HG03025 (cell line): ENCODE measurements around the gene GTF2H2C_2.
A peak's percentile ranks its signal among the peaks of the same experiment; 100 is the strongest.
"Not testable (repeated sequence)": the region's sequence is repeated elsewhere in the genome, so short reads cannot be mapped to it uniquely, and the experiment has no call there.

Source experiments
- ATAC-seq: cut with Tn5 transposase; IDR thresholded peaks from one replicate; pipeline ENCODE4 v1.9.1; 2021; ENCODE audit warnings: mild to moderate bottlenecking, moderate library complexity; ENCODE audit not compliant: unreplicated experiment, low FRiP score

GTF2H2C_2 gene

DNA sequence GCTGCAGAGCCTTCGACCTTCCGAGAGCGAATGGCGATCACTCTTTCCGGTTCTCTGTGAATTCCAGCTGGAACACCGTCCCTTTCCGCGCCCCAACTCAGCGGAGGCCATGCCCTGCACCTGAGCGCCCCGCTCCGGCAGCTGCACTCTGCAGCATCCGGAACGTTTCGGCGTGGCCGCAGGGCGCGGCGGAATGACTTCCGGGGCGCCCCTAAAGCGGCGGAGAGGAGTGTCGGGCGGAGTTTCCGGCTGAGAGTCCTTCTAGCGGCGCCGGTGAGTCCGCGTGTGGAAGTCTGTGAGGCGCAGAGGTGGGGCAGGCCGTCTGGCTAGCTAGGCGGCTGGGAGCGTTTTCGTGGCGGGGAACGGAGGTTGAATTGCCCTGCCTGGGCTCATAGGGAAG lies at the start of gene GTF2H2C_2:
TSS of gene GTF2H2C_2 (plus strand) at position 252 of the 400 bp plus-strand sequence.
- peak; percentile 84 for ATAC-seq

DNA sequence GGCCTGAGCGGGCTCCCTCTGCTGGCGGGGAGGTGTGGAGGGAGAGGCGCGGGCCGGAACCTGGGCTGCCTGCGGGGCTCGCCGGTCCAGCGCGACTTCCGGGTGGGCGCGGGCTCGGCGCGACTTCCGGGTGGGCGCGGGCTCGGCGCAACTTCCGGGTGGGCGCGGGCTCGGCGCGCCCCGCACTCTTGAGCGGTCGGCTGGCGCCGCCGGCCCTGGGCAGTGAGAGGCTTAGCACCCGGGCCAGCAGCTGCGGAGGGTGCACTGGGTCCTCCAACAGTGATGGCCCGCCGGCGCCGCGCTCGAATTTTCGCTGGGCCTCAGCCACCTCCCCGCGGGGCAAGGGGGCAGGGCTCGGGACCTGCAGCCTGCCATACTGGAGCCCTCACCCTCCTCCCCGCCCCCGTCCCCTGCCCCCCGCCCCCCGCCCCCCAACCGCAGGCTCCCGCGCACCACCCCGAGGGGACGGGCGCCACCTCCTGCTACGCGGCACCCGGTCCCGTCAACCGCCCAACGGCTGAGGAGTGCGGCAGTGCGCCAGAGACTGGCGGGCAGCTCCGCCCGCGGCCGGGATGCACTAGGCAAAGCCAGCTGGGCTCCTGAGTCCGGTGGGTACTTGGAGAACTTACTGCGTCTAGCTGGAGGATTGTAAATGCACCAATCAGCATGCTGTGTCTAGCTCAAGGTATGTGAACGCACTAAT lies 14.0 kb upstream of the GTF2H2C_2 start:
- not testable (repeated sequence) for ATAC-seq

DNA sequence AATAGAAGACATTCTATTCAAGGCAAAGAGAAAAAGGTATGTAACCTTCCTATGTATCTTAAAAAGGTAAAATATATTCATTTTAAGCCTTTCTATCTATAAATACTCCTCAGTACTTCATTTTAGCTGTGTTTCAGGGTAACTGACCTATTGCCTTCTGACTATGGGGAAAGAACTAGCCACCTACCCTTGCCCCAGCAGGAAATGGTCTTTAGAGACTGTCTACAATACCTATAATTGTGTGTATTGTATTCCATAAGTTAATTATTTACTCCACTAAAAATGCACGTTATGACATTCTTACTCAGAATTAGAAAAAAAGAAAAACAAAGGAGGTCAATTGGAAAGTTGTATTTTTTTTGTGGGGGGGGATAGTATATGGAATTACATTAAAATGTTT lies 6.2 kb downstream of the GTF2H2C_2 start:
- not testable (repeated sequence) for ATAC-seq

DNA sequence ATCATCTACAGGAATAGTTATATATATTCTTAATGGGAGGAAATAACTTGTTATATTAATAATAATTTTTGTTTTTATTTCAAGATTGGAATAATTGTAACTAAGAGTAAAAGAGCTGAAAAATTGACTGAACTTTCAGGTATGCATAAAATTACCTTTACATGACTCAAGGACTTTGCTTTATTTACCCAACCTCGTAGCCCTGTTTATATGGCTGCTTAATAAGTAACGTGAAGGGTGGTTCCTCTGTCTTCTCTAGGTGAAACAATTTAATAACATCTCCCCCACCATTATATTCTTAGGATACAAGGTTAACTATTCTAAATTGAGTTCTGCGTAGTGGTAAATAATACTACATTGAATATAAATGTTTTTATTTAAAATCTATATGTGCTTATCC lies 8.0 kb downstream of the GTF2H2C_2 start:
- not testable (repeated sequence) for ATAC-seq

DNA sequence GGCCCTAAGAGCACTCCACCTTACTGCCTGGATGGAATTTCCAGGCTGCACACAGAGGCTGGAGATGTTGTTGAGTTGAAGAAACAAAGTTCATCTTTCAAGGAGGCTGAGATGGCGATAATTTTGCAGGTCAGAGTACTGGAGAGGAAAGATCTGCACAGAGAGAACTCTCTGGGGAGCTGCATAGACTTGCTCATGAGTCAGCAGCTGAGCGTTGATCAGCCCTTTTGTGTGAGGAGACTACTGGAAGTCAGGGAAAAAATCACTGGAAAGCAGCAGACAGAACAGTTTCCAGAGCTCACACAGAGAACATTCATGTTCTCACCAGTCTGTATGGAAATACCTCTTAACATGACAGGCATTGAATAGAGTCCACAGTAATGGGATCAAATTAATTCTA lies 23.4 kb downstream of the GTF2H2C_2 start:
- not testable (repeated sequence) for ATAC-seq

DNA sequence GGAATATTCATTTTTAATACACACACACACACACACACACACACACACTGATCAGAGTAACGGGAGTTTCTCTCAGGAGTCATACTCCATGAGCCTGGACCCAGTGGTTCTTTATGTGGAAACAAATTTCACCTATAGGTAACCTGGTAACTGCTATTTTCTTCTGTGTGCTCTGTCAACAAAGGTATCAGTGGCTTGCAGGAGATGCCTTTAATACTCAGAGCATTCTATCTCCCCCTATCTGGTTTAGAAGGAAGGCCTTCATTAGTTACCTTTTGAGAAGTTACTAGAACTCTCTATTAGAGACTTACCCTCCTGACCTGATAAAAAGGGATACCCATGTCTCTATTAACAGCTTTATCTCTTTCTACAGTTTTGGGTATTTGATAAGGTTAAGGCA lies 34.4 kb downstream of the GTF2H2C_2 start:
- ATAC-seq: not testable (repeated sequence)

DNA sequence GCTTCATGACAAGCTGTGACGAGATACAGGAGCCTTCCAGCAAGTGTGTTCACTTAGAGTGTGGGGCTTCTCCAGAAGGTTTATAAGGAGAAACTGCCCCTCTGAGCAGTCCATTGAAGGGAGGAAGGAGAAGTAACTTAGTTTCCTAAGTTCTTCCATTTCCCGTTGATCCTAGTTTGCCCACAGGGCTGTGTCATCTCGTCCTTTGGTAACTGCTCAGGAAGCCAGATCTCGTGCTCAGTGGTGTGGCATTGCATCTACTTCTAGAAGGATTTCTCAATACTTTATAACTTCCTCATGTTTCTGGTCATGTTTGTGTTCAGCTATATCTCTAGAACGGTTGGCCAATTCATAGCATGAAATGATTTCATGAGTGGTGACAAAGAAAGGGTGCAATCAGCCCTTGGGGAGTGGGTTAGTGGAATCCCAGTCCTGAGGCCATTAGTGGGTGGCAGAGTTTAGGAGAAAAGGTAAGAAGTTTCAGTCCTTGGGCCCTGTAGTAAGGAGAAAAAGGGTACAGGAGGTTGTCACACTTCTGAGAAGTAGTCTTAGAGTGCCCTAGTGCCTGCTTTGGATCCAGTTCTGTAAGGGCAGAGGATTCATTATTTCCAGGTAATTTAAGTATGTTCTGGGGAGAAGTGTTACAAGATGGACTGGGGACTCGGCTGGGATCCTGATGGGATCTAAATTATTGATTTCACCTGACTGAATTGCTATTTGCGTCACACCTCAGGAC lies 36.2 kb downstream of the GTF2H2C_2 start:
- ATAC-seq: not testable (repeated sequence)

DNA sequence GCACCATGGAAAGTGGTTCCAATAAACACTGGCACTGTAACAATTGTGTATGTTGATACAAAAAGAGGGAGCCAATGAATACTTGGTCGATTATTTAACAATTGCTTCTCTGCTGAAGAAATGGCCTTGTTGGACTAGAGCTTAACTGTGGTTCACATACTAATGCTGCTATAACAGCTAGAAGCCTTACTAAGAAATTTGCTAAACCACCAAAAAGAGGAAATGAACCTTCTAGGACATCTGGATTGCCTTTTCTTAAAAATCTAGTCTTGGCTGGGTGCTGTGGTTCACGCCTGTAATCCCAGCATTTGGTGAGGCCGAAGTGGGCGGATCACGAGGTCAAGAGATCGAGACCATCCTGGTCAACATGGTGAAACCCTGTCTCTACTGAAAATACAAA lies 41.9 kb downstream of the GTF2H2C_2 start:
- ATAC-seq: peak; percentile 84

DNA sequence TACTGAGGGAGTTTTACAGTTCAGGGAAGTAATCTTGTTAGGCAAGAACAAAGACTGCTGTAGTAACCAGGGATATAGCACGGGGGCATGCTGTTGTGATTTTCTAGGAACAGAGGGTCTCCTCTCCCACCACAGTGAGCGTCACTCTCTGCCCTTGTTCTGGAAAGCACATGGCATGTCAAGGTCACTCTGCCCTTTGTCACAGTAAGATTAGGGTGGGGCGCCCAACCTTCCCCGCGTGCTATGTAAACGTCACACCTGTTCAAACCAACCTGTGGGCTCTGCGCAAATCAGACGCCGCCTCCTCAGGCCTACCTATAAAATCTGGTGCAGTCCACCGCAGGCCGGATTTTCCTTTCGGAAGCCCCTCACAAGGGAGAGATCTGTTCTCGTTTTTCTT lies 44.0 kb downstream of the GTF2H2C_2 start:
- ATAC-seq: not testable (repeated sequence)

DNA sequence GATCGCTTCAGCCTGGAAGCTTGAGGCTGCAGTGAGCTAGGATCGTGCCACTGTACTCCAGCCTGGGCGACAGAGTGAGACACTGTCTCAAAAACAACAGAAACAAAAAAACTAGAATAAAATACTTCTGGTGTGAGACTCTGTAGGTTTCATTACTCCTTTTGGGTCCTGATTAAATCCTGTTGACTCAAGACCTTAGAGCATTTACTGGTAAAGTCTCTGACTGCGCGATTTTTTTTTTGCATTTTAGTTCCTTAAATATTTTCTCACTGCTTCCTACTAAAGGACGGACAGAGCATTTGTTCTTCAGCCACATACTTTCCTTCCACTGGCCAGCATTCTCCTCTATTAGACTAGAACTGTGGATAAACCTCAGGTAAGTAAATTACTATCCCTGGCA lies 46.8 kb downstream of the GTF2H2C_2 start:
- ATAC-seq: not testable (repeated sequence)

DNA sequence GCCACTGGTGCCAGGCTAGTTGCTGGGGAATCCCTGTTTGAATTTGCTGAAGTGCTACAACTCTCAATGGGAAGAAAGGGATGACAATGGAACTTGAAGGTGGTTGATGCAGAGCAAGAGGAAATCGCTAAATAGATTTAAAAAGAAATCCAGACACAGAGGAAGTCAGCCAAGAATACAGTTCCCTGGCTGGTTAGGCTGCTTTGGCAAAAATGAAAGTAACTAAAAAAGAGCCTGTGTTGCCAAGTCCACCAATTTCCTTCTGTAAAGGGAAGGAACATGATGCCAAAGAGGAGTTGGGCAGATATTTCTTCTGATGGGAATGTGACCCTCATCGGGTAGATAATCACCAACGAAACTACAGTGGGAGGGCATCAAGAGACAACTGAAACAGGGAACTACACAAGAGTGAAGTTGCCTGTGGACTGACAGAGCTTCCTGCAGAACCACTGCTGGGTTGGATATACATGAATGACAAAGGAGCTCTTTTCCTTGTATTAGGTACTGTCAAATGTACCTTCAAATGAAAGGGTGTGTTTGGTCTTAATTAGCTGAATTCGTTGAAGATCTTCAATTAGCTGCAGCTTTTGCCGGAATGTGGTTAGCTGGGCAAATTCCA lies 49.0 kb downstream of the GTF2H2C_2 start:
- not testable (repeated sequence) for ATAC-seq

DNA sequence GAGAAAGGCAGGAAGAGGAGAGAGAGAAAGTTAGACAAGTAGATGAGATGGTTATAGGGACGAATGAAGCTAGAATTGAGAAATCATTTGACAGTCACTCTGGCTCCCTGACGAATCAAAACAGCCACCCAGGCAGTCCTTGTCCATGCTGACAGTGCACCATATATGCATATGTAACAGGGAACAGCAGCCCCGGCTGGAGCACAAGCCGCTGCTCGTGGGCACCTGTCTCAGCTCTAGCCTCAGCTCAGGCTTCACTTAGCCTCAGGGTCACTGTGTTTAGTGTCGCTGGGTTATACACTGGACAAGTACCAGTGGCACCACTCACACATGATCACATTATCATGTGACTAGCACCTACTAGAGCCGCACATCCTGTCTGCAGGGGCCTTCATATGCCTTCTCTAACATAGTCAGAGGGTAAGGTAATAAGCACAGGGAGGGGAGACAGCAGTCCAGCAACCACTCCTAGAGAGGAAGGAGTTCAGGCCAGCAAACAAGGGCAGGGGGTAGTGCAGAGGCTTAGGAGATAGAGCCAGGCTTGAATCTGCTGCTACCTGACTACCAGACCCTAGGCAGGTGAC lies 54.9 kb downstream of the GTF2H2C_2 start:
- ATAC-seq: not testable (repeated sequence)
